GM21737 (cell line): Measurements from ENCODE around the gene HOXD13.

Source experiments
- ATAC-seq: cut with Tn5 transposase; IDR thresholded peaks from one replicate; pipeline ENCODE4 v1.9.1; 2021; ENCODE audit warnings: mild to moderate bottlenecking, moderate library complexity; ENCODE audit not compliant: unreplicated experiment

Gene HOXD13

DNA sequence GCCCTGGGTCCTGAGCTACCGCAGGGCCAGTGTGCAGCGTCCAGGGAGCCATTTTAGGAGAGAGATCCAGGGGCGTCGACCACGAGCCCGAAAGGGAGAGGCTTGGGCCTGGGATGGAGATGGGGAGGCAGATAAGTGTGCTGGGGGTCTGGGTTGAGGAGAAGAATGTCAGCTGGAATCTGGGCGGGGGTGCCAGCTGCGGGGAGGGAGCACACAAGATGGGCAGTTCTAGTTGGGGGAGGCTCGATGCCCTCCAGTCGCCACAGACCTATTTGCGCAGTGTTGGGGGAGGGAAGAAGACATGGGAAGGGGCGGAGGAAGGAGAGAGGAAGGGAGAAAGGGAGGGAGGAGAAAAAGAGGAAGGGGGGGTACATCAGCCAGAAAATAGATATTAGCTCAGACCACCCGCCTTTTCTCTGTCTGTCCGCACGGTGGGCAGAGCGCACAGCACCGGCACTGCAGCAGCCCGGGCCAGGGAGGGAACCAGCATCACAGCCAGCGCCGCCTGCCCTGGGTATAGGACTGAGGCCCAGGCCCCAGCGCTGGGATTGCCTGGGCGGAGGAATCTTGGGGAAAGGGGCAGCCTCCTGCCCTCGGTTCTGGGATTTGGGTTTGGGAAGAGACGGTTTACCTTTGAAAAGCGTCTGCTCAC is 12.7 kb downstream of the HOXD13 start:
- no peak for ATAC-seq

DNA sequence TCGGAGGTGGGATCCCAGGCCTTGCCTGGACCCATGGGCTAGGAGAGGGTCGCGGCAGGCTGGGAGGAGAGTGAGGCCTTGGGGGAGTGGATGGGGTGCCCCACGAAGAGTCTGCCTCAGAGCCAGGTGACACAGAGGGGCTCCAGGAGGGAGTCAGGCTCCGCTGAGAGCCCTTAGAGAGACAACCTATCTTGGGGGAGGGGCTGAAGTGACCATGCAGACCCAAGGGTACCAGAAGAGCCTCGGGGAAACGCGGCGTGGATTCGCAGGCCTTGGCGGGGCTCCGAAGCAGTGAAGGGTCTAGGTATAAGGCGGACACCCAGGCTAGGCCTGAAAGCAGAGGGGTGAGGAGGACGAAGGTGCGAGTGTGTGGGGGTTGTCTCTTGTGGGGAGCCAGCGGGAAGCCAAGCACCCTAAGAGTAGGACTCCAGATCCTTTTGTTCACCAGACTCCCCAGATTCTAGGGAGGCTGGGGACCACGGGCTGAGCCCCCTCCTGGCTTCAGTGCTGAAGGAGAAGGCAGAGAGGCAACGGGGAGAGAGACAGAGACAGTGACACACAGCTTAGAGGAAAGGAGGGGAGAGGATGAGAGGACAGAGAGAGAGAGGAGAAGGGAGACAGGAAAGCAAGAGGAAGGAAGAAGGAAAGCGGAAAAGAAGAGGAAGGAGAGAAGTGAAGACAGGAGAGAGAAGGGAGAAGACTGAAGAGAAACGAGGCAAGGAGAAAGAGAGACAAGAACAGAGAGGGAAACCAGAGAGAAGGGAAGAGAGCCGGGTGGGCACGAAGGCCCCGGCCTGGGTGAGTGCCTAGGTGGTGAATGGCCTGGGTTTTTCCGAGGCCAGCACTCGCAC is 13.4 kb downstream of the HOXD13 start:
- ATAC-seq: no peak

DNA sequence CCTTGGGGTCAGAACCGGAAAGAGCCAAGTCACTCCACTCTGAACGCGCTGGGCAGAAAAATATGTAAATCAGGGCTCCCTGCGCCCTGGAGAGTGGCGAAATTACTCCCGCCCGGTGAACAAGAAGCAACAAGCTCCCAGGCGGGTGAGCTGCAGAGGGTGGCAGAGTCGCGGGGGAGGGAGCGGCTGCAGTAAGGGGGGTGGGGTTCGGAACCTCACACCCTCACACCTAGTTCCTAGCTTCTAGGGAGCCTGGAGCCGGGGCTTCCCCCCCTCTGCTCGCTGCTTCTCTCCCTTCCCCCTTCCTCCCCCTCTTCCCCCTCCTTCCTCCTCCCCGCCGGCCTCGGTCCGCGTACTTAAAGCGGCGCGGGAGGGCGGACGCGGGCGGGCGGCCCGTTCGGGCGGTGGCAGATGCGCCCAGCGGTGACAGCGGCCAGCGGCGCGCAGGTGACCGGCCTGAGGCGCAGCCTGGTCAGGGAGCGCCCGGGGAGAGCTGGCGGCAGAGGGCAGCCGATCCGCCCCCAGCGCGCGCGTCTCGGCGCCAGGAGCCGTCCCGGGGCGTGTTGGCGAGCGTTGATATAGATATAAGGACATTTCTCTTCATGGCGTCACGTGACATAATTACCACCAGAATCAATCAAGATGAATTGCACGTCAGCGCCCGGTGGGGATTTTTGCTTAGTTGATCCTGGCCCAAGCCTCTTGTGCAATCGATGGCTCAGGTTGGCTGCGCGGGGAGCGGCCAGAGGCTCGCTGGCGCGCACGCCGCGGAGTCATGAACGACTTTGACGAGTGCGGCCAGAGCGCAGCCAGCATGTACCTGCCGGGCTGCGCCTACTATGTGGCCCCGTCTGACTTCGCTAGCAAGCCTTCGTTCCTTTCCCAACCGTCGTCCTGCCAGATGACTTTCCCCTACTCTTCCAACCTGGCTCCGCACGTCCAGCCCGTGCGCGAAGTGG is 14.3 kb downstream of the HOXD13 start, which contains the start of gene HOXD11:
HOXD11 (plus strand) TSS at position 700 of the 959 bp plus-strand sequence; CDS start at position 776, 76 bp downstream.
- no peak for ATAC-seq

DNA sequence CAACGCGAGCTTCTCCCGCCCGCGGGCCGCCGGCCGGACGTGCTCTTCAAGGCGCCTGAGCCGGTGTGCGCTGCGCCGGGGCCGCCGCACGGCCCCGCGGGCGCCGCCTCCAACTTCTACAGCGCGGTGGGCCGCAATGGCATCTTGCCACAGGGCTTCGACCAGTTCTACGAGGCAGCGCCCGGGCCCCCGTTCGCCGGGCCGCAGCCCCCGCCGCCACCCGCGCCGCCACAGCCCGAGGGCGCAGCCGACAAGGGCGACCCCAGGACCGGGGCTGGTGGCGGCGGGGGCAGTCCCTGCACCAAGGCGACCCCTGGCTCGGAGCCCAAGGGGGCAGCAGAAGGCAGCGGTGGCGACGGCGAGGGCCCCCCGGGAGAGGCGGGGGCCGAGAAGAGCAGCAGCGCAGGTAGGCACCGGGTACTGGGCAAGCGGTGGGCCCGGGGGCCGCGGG is 15.2 kb downstream of the HOXD13 start:
- no peak for ATAC-seq

DNA sequence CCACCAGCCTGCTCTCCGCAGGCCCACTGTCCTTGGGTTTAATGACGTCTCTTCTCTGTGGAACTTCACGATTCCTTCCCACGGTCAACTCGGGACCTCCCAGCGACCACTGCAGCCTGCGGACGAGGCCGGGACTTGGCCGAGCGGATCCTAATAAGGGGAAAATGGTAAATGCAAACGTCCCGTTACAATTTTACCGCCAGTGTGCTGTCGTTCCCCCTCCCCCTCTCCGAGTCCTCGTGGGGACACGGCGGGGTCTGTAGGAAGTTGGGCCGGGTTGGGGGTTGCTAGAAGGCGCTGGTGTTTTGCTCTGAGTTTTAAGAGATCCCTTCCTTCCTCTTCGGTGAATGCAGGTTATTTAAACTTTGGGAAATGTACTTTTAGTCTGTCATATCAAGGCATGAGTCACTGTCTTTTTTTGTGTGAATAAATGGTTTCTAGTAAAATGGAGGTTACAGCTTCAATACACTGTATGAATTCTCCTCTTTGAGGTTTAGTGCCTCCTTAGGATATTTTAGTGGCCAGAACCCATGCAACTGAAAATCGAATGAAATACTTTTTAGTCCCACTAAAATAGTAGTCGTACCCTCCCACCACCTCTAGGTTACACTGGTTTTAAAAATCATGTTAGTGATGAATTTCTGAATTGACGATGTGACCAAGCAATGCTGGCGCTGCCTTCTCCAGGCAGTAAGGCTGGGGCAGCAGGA is 16.8 kb downstream of the HOXD13 start:
- no peak for ATAC-seq

DNA sequence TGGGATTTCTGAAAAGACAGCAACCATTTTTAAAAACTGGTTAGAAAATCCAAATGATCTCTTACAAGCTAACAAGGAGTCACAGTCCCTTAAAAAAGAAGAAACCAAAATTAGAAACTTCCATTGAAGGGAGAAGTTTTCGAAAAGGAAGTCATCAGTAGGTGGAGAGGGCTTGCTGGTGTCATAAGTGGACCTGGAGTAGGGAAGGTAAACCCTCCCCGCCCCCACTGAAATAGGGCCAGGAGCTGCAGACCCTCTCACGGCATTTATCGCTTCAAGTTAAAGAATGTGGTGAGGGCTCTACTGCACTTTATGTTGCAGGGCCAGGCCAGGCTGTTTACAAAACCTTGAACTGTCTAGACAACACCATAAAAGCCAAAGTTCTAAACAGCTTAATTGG is 17.4 kb downstream of the HOXD13 start:
- ATAC-seq: no peak

DNA sequence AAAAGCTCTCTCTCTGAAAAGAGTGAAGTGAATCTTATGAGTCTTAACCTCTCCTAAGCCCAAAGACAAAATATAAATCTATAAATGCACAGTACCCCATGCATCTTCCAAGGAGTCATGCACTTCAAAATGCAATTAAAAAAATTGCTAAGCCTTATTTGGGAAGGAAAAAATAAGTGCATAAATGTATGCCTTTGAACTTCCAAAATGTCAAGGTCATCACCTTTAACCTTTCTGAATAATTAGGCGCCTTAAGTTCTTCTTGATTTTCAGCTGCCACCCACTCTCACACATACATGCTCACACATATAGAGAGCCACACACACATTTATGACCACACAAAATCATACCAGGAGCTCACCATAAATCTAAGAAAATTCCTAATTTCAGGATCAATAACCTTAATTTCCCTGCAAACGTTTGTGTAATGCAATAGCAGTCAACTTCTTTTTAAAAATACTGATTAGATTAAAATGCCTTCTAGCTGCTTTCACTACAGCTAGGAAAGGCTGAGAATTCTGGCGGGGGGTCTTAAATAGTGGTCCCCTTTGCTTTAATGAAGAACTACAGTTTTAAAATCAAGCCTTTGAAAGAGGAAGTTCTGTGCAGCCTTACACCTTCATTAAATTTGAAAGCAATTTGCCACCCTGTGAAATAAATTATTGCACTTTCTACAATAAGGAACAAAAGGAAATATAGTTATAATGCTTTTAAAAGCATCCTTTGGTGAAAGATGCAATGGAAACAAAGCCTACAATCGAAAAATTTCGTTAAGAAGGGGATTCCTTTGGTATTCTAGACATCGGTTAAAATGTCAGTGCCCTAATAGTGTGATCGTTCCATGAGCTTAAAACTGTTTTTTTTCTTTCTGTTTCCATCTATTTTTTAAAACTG is 18.1 kb downstream of the HOXD13 start:
- ATAC-seq: no peak

DNA sequence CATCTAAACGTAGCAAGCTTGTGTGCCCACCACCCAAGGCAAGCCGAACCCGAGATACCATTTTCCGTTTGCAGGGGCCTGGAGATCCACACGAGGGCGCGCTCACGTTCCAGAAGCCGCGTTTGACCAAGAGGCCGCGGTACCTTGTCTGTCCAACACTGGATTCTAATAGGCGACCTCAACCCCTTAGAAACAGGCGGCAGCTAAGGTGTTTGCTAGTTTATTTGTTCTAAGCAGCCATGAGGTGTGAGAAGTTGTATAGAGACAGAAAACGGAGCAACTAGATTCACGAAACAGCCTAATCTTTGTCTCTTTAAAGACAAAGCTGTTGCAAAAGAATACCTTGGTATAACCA is 18.8 kb downstream of the HOXD13 start:
- ATAC-seq: no peak

DNA sequence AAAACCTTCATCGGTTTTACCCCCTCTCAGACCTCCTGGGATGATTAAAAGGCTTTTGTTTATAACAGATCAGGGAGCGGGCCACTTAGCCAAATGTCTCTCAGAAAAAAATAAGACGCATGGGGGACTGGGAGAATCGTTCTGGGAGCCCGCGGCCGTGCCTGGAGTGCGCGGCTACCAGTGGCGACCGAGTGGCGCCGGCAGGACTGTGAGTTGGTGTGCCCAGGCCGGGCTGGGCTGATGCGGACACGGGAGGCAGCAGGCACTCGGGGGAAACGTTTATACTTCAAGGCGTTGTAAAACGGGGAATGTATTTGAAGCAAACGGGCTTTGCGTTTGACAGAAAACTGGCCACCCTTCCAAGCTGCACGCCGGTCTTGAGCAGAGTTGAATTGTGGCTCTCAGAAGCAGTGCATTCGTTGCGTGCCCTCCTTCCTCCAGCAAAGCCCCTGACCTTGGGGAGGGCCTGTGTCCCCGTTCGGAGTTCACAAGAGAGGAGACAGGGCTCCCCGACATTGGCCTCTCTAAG is 19.4 kb downstream of the HOXD13 start:
- no peak for ATAC-seq

DNA sequence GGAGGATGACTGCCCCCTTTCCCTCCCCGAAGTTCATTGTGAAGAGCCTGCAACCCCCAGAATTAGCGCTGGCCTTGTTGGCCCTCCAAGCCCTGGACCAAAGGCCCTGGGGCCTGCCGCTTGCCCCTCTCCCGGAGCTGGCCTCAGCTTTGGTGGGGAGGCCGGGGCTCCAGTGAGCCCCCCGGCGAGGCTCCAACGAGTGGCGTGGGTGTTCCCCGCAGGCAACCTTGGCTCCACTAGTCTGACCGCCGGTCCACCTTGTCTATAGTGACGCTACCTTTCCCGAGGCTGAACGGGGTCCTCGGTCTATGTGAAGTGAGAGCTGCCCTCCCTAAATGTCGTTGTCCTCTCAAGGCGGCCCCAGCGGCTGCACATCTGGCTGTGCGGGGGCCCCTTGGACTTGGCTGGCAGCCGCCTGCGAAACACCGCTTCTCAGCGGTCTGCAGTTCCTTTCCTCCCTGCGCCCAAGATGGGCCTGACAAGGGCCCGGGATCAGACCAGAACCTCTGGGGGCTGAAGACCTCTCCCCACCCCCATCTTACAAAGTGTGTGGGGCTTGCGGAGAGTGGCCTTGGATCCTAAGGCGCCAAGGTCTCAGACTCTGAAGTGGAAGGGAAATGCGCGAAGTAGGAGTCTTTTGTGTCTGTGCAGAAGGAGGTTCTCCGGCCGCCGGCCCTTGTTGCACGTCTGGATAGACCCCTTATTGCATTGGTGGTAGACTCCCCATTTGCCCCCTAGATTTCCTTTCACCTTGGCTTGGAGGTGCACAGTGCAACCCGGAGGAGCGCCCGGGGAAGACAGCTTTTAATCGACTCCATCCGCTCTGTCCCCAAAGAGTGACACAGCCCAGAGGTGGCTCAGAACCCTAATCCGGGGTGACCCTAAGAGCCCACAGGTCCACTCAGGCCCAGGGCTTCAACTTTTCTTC is 20.1 kb downstream of the HOXD13 start:
- ATAC-seq: no peak

DNA sequence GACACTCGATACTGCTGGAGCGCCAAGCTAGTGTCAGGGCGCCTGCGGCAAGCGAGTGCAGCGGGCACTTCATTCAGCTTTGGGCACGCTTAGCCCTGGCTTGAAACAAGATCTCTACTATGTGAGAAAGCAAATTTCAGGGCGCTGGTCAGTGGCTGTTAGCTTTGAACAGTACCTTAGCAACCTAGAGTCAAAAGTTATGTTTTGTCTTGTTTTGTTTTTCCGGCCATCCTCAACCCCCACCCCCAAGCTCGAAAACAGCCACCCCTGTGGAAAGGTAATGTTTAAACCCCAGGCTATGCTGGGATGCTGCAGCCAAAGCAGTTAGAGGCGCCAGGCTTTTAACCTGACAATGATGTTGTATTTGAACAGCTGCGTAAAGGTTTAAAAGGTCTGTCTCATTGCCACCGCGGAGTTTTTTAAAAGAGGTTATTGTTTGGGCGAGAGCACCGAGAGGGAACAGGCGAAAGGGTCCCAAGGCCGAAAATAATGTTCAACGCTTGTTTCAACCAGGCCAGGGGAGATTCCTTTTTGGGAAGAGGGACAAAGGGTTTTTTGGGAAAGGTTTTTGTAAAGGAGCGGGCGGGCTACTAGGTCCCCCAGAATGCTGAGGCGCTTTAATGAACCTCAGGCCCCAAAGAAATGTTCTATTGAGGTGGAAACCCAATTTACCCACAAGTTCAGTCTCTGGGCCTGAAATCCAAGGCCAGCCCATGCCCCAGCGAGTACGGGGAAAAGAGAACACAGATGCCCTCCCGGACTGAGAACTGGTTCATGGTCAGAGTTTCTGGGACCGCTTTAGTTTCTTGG is 21.8 kb downstream of the HOXD13 start:
- ATAC-seq: no peak

DNA sequence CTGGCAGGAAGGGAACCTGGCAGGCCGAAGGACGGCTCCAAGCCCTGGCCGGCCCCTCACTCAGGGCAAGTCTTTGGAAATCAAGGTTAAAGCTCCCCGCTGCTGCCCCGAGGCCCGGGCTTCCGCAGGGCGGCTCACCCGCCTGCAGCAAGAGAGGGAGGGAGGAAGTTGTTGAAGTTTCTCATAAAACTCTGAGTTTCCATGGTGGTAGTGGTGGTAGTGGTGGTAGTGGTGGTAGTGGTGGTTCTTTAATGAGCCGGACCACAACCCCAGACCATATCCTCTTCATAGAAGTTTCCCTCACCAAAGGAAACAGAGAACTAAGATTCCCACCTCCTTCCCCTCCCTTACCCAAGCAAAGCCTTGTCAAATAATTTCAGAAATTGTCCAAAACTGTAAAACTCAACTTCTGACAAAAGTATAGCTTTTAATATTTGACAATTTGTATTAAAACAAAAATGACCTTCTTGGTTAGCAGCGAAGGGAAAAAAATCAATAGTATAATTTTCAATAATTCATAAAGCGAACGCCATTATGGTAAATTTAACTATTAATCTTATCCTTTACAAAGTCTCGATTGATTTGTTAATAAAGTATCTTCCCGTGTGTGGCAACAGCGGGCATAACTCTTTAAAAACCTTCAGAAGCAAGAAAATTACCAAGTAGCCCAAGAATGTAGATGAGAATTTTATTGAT is 22.6 kb downstream of the HOXD13 start:
- ATAC-seq: no peak

DNA sequence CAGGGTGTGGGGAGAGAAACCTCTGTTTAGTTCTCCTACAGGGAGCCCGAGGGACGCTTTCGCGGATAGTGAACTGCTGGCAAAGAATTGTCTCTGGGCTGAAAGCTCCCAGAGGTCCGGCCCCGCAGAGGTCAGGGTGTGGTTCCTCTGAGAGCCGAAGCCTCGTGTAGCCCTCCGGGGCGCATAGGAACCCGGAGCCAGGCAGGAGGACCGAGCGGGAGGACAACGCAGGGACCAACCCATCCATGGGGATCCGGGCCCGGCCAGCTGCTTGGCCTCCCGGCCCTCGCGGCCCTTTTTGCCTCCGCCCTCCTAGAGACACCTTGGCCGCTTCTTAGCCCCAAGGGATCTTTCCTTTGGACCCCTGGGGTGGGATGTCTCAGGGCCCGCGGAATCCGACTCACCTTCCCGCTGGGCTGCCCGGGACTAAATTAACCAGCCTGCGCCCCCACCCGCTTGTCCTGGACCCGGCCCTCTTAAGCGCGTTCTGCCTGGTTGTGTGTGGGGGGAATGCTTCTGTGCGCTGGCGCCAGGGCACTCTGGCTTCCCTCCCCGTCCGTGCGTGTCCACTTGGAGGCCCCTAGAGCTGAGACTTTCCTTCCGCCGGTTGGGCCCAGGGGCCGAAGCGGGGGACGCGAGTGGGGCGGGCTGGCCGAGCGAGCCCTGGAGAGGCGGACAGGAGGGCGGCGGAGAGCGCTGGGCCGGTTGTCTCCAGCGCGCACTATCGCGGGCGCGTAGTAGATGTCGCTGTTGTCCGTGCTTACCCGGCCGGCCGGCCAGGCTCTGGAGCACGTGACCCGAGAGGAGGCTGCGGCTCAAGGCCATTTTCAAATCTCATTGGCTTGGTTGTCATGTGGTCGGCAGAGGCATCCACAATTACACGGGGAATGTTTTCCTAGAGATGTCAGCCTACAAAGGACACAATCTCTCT is 23.6 kb downstream of the HOXD13 start, which contains the start of gene HOXD10:
HOXD10 (plus strand) TSS at position 896 of the 931 bp plus-strand sequence. CDS start 56 bp downstream, outside the sequence.
- ATAC-seq: no peak

DNA sequence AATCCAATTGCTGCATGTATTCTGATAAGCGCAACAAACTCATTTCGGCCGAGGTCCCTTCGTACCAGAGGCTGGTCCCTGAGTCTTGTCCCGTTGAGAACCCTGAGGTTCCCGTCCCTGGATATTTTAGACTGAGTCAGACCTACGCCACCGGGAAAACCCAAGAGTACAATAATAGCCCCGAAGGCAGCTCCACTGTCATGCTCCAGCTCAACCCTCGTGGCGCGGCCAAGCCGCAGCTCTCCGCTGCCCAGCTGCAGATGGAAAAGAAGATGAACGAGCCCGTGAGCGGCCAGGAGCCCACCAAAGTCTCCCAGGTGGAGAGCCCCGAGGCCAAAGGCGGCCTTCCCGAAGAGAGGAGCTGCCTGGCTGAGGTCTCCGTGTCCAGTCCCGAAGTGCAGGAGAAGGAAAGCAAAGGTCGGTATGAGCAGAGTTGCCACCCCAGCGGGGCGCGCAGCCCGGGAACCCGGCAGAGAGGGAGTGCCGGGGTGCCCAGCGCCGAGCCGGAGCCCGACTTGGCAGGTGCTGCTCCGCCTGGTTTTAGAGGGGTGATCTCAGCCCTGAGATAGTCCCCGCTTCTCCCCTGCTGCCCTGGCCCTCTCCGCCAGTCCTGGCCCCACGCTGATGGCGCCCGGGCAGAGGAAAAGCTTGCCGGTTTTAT is 24.8 kb downstream of the HOXD13 start:
- ATAC-seq: no peak

DNA sequence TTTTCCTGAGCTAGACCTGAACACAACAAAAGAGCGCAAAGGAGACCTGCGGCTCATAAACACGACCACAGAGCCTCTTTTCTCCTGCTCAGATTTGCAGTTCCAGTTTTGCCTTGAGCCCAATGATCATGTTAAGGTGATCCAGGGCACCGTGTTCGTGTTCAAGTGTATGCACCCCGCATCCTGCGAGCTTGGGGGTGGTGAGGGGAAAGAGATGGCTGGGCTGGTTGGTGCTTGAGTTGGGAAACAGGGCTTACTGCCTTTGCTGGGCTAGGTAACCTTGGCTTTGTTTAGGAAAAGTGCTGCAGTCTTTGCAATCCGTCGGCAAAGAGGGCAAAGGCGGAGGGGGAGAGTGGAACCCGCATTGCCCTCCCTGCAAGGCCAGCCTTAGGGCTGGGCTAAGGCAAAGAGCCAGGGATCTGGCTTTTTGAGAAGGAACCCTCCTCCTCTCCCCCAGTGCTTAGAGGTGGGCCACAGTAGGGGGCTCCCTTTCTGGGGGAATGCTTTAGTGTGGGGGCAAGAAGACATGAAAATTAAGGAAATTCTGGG is 25.4 kb downstream of the HOXD13 start:
- ATAC-seq: no peak
